Muscle of arm (tissue), 12 donors: ENCODE measurements around the gene SMIM21. TPM values are rescaled to one million over a fixed set of nuclear protein-coding genes. Genes with fewer than 3 reads are reported as not detected.

Experiments used
- DNase-seq: peaks from one replicate; pipeline ENCODE4 v3.0.0-alpha.2; 2013
- polyA plus RNA-seq, 12 donors: library from polyadenylated mRNA; unstranded; fragments of 120-200 nt; gene quantifications; one replicate each; pipeline ENCODE4 v1.2.1, GENCODE V29; 2013; ENCODE audit not compliant: insufficient read length in 12 of 12

The SMIM21 gene
- polyA plus RNA-seq, 12 donors = not detected

DNA sequence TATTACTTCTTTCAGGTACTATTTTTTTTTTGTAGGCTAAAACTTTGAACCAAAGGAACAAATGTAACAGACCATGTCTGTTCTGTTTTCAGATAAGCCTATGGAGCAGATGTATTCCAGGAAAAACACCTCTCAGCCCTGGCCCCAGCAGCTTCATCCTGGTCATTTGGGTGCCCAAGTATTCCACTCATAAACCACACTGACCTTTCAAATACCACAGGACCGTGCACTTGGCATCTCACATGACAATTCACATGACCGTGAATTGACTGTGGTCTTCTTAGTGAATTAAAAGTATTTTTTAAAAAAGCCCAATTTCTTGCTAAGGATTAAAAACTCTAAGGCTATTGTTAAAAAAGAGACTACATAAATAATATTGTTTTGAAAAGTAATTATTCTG is 50.2 kb downstream of the SMIM21 start:
- DNase-seq = no peak

DNA sequence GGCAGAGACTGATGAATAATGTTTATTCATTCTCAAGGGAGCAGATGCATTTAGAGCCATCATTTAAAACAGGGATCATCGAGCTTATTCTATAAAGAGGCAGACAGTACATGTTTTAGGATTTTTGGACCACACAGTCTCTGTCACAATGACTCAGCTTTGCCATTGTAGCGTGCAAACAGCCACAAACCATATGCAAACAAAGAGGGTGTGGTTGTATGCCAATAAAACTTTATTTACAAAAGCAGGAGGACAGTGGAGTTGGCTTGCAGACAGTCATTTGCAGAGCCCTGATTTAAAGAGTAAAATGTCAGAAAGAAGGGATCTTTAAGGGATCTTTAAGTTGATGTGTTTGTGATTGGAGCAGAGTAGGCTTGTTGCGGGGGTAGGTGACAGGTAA is 51.5 kb downstream of the SMIM21 start:
- no peak for DNase-seq

DNA sequence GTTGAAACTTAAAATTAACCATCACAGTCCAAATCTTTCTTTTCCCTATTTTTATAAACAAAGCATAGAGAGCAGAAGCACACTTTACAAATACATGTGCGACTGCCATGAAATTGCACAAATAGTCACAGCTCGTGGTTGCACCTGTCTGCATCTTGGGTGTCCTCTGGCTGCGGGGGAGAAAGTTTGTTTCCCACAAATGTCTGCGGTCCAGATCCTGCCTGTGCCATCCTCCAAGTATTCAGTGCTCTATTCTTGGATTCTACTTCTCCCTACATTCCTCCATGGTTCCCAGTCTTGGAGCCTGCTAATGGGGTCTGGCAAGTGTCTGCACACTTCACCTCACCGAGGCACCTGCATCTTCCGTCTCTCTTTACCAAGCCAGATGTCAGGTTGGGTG is 52.2 kb downstream of the SMIM21 start:
- DNase-seq = no peak

GRCh38 chr18:75374466-75374865 is 53.0 kb downstream of the SMIM21 start:
- DNase-seq = no peak

GRCh38 chr18:75369026-75369721 is 58.3 kb downstream of the SMIM21 start:
- no peak for DNase-seq

DNA sequence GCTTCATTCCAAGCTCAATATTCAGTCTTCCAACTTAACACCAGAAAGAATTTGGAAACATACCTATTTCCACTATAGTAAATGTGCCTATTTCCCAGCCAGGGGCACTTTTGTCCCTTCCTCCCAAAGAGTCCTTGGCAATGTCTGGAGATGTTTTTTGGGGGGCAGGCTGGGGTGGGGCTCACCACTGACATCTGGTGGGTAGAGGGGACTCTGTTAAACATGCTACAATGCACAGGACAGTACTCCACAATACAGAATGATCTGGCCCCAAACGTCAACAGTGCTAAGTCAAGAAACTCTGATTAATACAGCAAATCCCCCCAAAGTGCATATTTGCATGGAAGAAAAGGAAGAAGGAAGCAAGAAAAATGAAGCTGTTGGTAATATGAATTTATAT is 61.7 kb downstream of the SMIM21 start:
- no peak for DNase-seq

GRCh38 chr18:75365254-75365629 is 62.3 kb downstream of the SMIM21 start:
- DNase-seq = no peak

DNA sequence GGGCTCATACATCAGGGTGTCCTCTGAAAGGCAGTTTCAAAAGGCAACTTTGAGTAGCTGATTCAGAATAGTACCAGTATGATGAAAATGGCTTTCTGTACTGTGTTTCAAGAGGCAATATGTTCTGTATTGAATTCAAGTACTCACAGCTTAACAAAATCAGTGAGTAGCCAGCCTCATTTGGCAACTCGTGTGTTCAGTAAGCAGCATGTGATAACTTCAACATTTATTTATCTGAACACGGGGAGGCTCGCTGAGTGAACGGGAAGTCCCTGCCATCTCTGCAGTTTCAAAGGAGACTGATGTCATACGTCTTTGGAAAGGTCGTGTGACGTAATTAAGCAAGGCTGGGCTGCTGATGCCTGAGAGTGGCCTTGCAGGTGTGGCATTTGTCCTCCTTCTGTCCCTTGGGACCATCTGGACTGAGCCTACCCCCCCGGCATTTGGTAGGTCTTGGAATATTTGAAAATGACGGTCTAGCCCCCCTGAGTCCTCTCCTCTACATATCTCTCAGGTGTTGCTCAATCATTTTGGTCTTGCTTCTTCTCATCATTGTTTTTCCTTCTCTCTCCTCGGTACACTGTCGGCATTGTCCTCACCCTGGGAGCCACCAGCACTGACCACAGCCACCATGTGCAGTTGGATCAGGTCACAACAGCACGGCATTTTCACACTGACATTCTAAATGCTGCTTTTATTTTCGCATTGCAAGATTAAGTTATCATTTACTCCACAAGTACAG is 62.8 kb downstream of the SMIM21 start:
- no peak for DNase-seq

DNA sequence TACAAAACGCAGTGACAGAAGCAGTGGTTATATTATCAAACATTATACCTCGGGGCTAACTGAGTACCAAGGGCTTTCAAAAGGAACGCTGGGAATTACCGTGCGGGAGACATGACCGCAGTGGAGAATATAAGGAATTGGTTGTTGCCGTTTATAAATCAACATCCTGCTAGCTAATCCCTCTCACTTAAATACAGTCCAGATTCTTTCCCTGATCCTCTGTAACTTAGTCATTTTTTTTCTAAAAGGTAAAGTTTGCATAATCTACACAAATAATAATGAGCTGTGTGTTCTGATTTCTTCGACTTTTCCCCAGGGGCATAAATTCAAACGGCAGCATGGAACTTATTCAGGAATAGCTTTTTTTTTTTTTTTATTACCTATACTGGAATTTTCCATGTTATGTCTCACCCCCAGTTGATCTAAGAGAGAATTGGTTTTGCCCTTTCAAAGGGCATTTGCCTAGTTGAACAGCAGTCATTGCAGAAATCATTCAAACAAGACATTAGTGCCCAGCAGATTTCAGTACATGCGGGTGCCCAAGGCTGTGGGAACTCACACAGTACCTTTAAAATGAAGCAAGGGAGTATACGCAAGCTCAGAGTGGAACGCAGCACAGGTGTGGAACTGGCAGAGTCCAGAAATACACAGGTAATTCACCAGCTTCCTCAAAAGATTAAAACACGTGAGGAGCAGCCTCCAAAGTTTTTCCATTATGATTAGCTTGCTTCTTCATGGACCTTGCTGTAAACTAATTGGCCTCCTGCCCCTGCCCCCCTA is 63.9 kb downstream of the SMIM21 start:
- no peak for DNase-seq

DNA sequence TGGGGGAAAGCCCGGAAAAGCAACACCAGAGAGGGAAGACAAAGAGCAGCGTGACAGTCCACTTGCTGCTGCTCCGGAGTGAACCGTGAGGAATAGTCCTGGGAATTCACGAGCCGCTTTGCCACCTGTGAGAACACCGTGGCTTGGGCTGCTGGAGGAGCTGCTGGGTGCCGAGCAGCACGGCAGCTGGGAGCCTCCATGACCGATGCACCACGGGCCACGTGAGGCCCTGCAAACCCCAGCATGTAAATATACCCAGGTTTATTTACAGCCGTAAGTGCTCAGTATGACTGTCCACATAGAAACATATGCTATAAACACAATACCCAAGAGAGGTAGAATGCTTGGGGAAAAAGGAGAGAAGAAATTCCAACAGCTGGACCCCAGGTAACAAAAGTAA is 65.1 kb downstream of the SMIM21 start:
- DNase-seq = no peak

GRCh38 chr18:75360941-75361340 is 66.6 kb downstream of the SMIM21 start:
- no peak for DNase-seq

GRCh38 chr18:75360215-75360614 is 67.3 kb downstream of the SMIM21 start:
- DNase-seq = no peak

Other genes with a start within 250 kb of the SMIM21 start
- gene PTGR3, start 218.6 kb downstream of the SMIM21 start, polyA plus RNA-seq = 10 to 100 TPM; 24.5 to 53.4 (median 41.3) TPM
- 100 to 1,000 TPM in 1 of 12 donors, 10 to 100 TPM in 11; 19.5 to 200 (median 22.1) TPM for gene TSHZ1, start 216.9 kb downstream of the SMIM21 start, polyA plus RNA-seq